HG03460 (cell line): ENCODE data around the gene BRD7.

Source experiments
- ATAC-seq: cut with Tn5 transposase; IDR thresholded peaks from one replicate; pipeline ENCODE4 v1.9.1; 2021; ENCODE audit not compliant: unreplicated experiment

BRD7 gene

GRCh38 chr16:50368410-50369132 is at the start of gene BRD7:
TSS of gene BRD7 (minus strand) at chr16:50368988. CDS start at chr16:50368774, 214 bp downstream.
- peak; percentile 72 for ATAC-seq

GRCh38 chr16:50416388-50416787 is 47.6 kb upstream of the BRD7 start:
- ATAC-seq: no peak

GRCh38 chr16:50414152-50414551 is 45.4 kb upstream of the BRD7 start:
- no peak for ATAC-seq

GRCh38 chr16:50411034-50411433 is 42.2 kb upstream of the BRD7 start:
- ATAC-seq: no peak

GRCh38 chr16:50408001-50408561 is 39.3 kb upstream of the BRD7 start:
- no peak for ATAC-seq

- ATAC-seq: no peak
Observed at GRCh38 chr16:50407351-50407750, 38.6 kb upstream of the BRD7 start.

GRCh38 chr16:50403491-50403890 is 34.7 kb upstream of the BRD7 start:
- no peak for ATAC-seq

GRCh38 chr16:50402298-50402895 is 33.6 kb upstream of the BRD7 start:
- ATAC-seq: no peak

GRCh38 chr16:50401355-50401754 is 32.6 kb upstream of the BRD7 start:
- ATAC-seq: no peak

GRCh38 chr16:50400967-50401348 is 32.2 kb upstream of the BRD7 start:
- no peak for ATAC-seq

- no peak for ATAC-seq
Observed at GRCh38 chr16:50400312-50400966, 31.7 kb upstream of the BRD7 start.

- no peak for ATAC-seq
Observed at GRCh38 chr16:50399411-50399810, 30.6 kb upstream of the BRD7 start.

- no peak for ATAC-seq
Observed at GRCh38 chr16:50398336-50398735, 29.5 kb upstream of the BRD7 start.

- ATAC-seq: no peak
Observed at GRCh38 chr16:50396761-50397535, 28.2 kb upstream of the BRD7 start.

GRCh38 chr16:50395763-50396710 is 27.2 kb upstream of the BRD7 start:
- ATAC-seq: no peak

GRCh38 chr16:50393858-50394802 is 25.3 kb upstream of the BRD7 start:
- ATAC-seq: no peak

- ATAC-seq: no peak
Observed at GRCh38 chr16:50393416-50393815, 24.6 kb upstream of the BRD7 start.

- no peak for ATAC-seq
Observed at GRCh38 chr16:50390914-50391716, 22.3 kb upstream of the BRD7 start.
